Motor neuron (in vitro differentiated cells): Measurements from ENCODE around the gene TBC1D3B. TPM values are rescaled to one million over a fixed set of nuclear protein-coding genes. Genes with fewer than 3 reads are reported as not detected.
"Not testable (repeated sequence)": the region's sequence is repeated elsewhere in the genome, so short reads cannot be mapped to it uniquely, and the experiment has no call there.

ENCODE experiments used
- ATAC-seq, 8 experiments: fragments of 200-7000 bp; cut with Tn5 transposase; replicated peaks in 6 of 8; 2 replicates each; pipeline ENCODE4 v1.8.0; 2021; ENCODE audit warnings: mild to moderate bottlenecking in 8 of 8, moderate library complexity in 8 of 8
- H3K27ac ChIP-seq, 2 donors: fragments of 250-450 bp; sonication (Bioruptor Pico); 2 replicates each; pipeline ENCODE4 v1.9.0; 2021; ENCODE audit warnings: antibody characterized with exemption in 2 of 2, mild to moderate bottlenecking in 2 of 2, moderate library complexity in 1 of 2
- H3K4me1 ChIP-seq, 2 donors: fragments of 250-450 bp; sonication (Bioruptor Pico); replicated peaks in 1 of 2; 2 replicates each; pipeline ENCODE4 v1.6.1; 2021; ENCODE audit warnings: antibody characterized with exemption in 2 of 2, mild to moderate bottlenecking in 2 of 2, moderate library complexity in 1 of 2
- H3K4me3 ChIP-seq, 5 donors: fragments of 250-450 bp; sonication (Bioruptor Pico); 2 replicates each; pipeline ENCODE4 v1.9.0; 2021; ENCODE audit warnings: antibody characterized with exemption in 5 of 5, mild to moderate bottlenecking in 5 of 5, moderate library complexity in 4 of 5
- WGBS, 10 experiments: fragments of 450-650 bp; shearing (Covaris generic); methylation state at CpG; one replicate each; pipeline ENCODE4 v1.0.0; 2022; 5-methylcytosine and 5-hydroxymethylcytosine counted together
- in situ Hi-C, 9 experiments: fragments of 400-800 bp; cut with MboI; loops; one replicate each; pipeline ENCODE4 v1.15.0; 2021; ENCODE audit warnings: low sequenced_read_pairs in 9 of 9, low pct_unique_long_range_greater_than_20kb in 2 of 9; ENCODE audit not compliant: unreplicated experiment in 9 of 9
- total RNA-seq, 8 experiments: library from RNA; unstranded; fragments of 300-600 nt; gene quantifications; 2 replicates each; pipeline versions ENCODE4 v1.2.3 to v1.2.4, GENCODE V29; 2022

The TBC1D3B gene
- total RNA-seq, 8 experiments from 2014 or later = 0.57 to 3.8 (median 2.1) TPM

GRCh38 chr17:36194832-36195433, 18.5 kb upstream of the TBC1D3B start:
- not testable (repeated sequence) for H3K4me1 ChIP-seq, H3K4me3 ChIP-seq, H3K27ac ChIP-seq
- in situ Hi-C loops = loop anchor here in 1 of 9 experiments (25.0 kb wide), 1 partner anchor 292 kb away; the partner anchor contains the start of gene ZNHIT3
- WGBS, 10 experiments = 36 to 93% (median 82%) methylated on average over 2 to 9 of the region's 10 CpGs; no CpG with 5 or more reads in 2 of the 10 experiments
- peak in 1 of 8 experiments; percentile 8 for ATAC-seq

- not testable (repeated sequence) for H3K27ac ChIP-seq, ATAC-seq, H3K4me3 ChIP-seq, H3K4me1 ChIP-seq
- in situ Hi-C loops = loop anchor here in 1 of 9 experiments (25.0 kb wide), 1 partner anchor 293 kb away; the partner anchor contains the start of gene ZNHIT3
- WGBS, 10 experiments = 73 to 100% (median 86%) methylated on average over 3 to 5 of the region's 8 CpGs; no CpG with 5 or more reads in 2 of the 10 experiments
Measured at GRCh38 chr17:36194147-36194831, 17.9 kb upstream of the TBC1D3B start.

DNA sequence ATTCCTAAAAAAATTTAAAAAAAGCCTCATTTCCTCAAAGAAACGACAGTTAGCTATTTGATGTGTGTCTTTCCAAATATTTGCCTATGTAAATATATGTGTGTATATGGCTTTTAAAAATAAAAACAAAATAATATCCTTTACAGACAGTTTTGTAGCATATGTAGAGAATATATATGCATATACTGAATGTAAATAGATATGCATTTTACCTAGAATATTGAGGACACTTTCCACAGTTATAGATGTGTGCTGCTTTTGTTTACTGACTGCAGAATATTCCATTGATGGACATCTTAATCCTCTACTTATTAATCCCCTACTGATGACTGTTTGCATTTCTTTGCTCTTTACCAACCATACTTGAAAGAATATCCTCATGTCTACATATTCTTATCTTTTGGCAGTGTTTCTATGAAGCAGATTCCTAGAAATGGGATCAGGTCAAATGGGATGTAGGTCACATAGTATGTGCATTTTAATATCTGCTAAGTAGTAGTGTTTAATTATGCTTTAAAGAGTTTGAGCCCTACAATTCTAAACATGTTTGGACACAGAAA, 16.9 kb upstream of the TBC1D3B start:
- Histone ChIP-seq H3K4me1 (no peaks in the 10 kb centered on the region), H3K27ac (no peak overlapping the region), H3K4me3 (no peak overlapping the region)
- ATAC-seq = no peak
- whole genome bisulfite sequencing, 10 experiments = 15 to 100% (median 63%) methylated on average over 1 of the region's 1 CpG; no CpG with 5 or more reads in 1 of the 10 experiments
- in situ Hi-C loops = loop anchor here in 1 of 9 experiments (25.0 kb wide), 1 partner anchor 294 kb away; the partner anchor contains the start of gene ZNHIT3

- H3K4me1 ChIP-seq, H3K4me3 ChIP-seq: not testable (repeated sequence)
- peak in 1 of 8 experiments; percentile 59 for ATAC-seq
- H3K27ac ChIP-seq = peak overlapping the region in 1 of 2 donors; percentile 37
- 44 to 93% (median 81%) methylated on average over 2 to 7 of the region's 9 CpGs; no CpG with 5 or more reads in 1 of the 10 experiments for WGBS, 10 experiments
- in situ Hi-C loops = loop anchor here in 1 of 9 experiments (25.0 kb wide), 1 partner anchor 297 kb away; the partner anchor contains the start of gene ZNHIT3
Measured at GRCh38 chr17:36190549-36191330, 14.3 kb upstream of the TBC1D3B start.

GRCh38 chr17:36189993-36190392, 13.6 kb upstream of the TBC1D3B start:
- H3K27ac ChIP-seq, H3K4me3 ChIP-seq, ATAC-seq, H3K4me1 ChIP-seq: not testable (repeated sequence)
- WGBS, 10 experiments = 10 to 79% (median 62%) methylated on average over 1 to 5 of the region's 5 CpGs
- in situ Hi-C loops = loop anchor here in 1 of 9 experiments (25.0 kb wide), 1 partner anchor 297 kb away; the partner anchor contains the start of gene ZNHIT3

DNA sequence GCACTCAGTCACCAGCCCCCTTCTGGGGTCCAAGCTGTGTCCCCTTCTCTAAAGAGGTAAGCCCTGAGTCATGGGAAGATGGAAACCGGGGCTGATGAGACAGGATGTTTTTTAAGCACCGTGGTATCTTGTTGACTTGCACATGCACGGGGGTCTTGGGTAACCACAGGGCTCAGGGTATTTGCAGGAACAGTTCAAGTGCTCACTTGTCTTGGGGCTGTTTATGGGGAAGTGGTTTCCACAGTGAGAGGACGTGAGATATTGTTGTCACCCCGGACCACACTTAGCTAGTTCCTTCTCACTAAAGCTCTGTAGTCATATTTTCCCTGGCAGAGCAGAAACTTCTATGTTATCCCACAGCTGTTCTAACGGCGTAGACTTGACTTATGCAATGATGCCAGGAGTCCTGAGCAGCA, 12.5 kb upstream of the TBC1D3B start:
- in situ Hi-C loops = loop anchor here in 1 of 9 experiments (25.0 kb wide), 1 partner anchor 298 kb away; the partner anchor contains the start of gene ZNHIT3
- 40 to 92% (median 82%) methylated on average over 1 to 6 of the region's 7 CpGs; no CpG with 5 or more reads in 5 of the 10 experiments for WGBS, 10 experiments

GRCh38 chr17:36187943-36188665, 11.7 kb upstream of the TBC1D3B start:
- 0 to 92% (median 72%) methylated on average over 1 to 5 of the region's 5 CpGs; no CpG with 5 or more reads in 1 of the 10 experiments for WGBS, 10 experiments
- H3K27ac ChIP-seq, H3K4me3 ChIP-seq, ATAC-seq, H3K4me1 ChIP-seq: not testable (repeated sequence)
- in situ Hi-C loops = loop anchor here in 1 of 9 experiments (25.0 kb wide), 1 partner anchor 299 kb away; the partner anchor contains the start of gene ZNHIT3

More for the DNA sequence above, 12.5 kb upstream of the TBC1D3B start:
- Histone ChIP-seq H3K4me1 (no peaks in the 10 kb centered on the region), H3K27ac (no peak overlapping the region), H3K4me3 (no peak overlapping the region)
- ATAC-seq = no peak

- ATAC-seq, H3K4me3 ChIP-seq, H3K4me1 ChIP-seq, H3K27ac ChIP-seq: not testable (repeated sequence)
- WGBS, 10 experiments = 61 to 81% (median 73%) methylated on average over 3 to 13 of the region's 13 CpGs
- in situ Hi-C loops = loop anchor here in 1 of 9 experiments (25.0 kb wide), 1 partner anchor 300 kb away; the partner anchor contains the start of gene ZNHIT3
Measured at GRCh38 chr17:36186810-36187763, 10.7 kb upstream of the TBC1D3B start.

GRCh38 chr17:36185416-36185815, 9.0 kb upstream of the TBC1D3B start:
- WGBS, 10 experiments = 0 to 60% (median 31%) methylated on average over 1 to 2 of the region's 2 CpGs
- no peak for ATAC-seq
- in situ Hi-C loops = loop anchor here in 1 of 9 experiments (25.0 kb wide), 1 partner anchor 302 kb away; the partner anchor contains the start of gene ZNHIT3

DNA sequence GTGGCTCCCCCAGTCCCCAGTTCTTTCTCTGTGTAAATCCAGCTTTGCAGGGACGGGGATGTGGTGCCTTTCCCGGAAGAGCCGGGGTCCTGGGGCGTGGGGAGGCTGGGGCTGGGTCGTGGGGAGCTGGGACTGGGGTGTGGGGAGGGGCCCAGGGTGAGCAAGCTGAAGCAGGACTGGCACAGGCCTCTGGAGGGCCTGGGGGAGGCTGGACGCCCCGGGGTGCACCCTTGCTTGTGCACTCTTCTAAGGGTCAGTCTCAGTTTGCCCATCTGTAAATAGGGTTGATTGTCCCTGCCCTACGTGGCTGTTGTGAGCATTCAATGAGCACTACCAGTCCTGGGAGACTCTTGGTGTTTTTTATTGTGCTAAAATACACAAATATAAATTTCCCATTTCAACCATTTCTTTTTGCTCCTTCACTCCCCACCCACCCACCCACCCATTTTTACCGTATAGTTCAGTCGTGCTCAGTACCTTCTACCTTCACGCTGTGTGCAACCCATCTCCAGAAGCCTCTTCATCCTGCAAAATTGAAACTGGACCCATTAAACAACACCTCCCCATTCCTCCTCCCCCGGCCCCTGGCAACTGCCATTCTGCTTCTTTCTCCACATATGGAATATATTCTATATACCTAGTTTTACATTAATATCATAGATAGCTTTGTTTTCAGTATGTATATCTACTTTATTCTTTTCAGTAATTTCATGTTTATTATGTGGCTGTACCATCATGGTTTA, 7.8 kb upstream of the TBC1D3B start:
- peaks cover 0 to 9% of the 10 kb centered on the region in 2 donors for H3K4me1 ChIP-seq
- 77 to 100% (median 90%) methylated on average over 1 to 4 of the region's 12 CpGs; no CpG with 5 or more reads in 3 of the 10 experiments for WGBS, 10 experiments
- in situ Hi-C loops = loop anchor here in 1 of 9 experiments (25.0 kb wide), 1 partner anchor 303 kb away; the partner anchor contains the start of gene ZNHIT3
- H3K4me3 ChIP-seq = no peak overlapping the region
- no peak overlapping the region for H3K27ac ChIP-seq
- ATAC-seq = no peak

More at GRCh38 chr17:36185416-36185815, 9.0 kb upstream of the TBC1D3B start:
- H3K27ac ChIP-seq = no peak overlapping the region
- H3K4me1 ChIP-seq = peaks cover 0 to 9% of the 10 kb centered on the region in 2 donors
- H3K4me3 ChIP-seq = no peak overlapping the region
